GM19099 (cell line): ENCODE measurements around the gene SLC23A2.

ENCODE experiments used
- POLR2A ChIP-seq: IDR thresholded peaks from 3 replicates; pipeline ENCODE4 v1.6.1; 2011; ENCODE audit warnings: low read depth; ENCODE audit not compliant: insufficient read length; ENCODE audit errors: extremely low read depth

Gene SLC23A2

DNA sequence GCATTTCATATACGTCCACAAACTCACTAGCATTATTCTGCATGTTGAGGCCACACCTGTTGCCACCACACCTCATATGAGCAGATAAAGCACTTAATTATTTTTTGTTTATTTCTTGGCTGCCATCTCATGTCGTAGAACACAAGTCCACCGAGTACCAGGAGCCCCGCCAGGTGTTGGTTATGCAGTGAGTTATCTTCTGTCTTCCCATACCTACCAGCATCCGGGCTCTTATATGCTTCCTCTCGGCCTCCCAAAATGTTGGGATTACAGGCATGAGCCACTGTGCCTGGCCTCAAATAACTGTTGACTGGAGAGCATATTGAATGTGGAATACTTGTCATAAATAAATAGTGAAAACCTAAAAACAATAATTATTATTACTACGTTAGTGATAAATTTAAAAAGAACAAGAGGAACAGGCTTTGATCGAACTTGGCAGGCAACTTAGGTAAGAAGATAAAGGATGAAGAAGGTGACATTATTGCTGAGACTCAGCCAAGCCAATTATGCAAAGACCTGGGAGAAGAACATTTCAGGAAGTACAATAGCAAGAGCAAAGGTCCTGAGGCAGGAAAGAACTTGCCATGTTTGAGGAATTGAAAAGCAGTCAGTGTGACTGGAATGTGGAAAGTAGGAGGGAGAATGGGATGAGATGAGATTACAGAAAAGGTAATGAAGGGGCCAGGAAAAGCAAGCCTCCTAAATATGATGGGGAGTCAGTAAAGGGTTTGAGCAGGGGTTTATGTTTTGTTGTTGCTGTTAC is 12.6 kb upstream of the SLC23A2 start:
- no peak for TF ChIP-seq POLR2A

GRCh38 chr20:5008759-5009158 is 7.4 kb upstream of the SLC23A2 start:
- TF ChIP-seq POLR2A = no peak

- no peak for TF ChIP-seq POLR2A
Measured at GRCh38 chr20:5005326-5005725, 4.0 kb upstream of the SLC23A2 start.

DNA sequence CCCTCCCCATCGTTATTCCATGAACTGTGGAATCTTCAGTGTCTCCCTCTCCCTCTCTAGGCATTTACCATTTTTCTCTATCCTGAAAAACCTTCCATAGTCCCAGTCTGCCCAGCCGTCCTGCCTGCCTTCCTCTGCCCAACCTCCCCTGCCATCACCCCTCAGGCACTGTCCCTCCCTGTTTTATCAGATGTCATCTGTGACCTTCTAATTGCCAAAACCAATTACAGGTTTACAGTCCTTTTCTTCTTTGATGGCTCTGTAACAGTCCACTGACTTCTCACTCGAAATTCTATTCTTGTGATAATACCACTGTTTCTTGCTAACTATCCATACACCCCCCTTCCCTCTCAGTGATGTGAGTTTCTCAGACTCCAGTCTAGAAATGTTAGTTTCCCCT is 2.3 kb upstream of the SLC23A2 start:
- TF ChIP-seq POLR2A = no peak

DNA sequence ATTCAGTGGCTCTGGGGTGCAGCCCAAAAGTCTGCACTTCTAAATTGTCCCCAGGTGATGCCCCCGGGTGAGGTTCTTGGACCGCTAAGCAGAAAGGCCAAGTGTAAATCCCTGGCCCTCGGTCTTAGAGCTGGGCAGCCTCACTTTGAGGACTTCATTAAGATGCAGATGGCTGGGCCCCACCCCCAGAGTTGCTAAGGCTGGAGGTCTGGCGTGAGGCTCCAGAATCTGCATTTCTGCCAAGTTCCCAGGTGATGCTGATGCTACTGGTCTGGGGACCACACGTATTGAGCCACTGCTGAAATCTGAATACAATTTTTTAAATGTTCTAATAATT is 735 bp upstream of the SLC23A2 start:
- no peak for TF ChIP-seq POLR2A

DNA sequence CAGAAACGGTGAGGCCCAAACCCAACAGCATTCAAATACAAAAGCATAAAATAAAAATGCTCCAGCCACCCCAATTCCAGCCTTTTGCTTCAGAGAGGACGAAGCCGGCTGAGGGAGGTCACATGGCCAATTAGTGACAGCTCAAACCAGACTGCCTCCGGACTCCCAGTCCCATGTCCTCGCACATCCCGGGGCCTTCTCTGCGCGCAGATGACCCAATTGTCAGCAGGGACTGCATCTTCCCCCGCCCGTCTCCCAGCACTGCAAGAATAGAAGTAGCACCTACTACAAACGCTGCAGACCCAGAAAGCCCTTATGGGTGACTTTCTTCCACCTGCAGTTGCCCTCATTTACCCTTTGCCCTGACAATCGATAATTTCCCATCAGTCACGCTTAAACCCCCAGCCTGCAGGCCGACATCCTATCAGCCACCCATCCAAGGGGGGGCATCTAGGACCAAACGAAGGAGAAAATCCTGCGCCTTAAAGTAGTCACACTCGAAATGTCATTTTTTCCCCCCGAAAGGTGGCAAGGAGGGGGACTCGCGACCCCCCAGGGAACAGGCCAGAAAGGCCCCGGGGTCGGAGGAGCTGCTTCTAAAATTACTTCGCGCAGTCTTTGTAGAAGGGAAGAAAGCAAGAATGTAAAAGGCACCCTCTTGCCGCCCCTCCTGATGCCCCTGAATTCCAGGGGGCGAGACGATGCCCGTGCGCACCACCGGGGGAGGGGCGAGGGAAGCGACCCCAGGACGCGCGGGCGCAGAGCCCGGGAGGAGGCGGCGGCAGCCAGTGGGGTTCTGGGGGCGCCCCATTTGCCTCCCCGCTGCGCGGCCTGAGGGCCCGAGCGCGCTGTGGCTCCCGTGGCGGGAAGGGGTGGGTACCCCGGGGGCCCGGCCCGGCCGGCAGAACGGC is 792 bp downstream of the SLC23A2 start:
- no peak for TF ChIP-seq POLR2A

GRCh38 chr20:4999788-5000187 is 1.5 kb downstream of the SLC23A2 start:
- no peak for TF ChIP-seq POLR2A

GRCh38 chr20:4998160-4998651 is 3.1 kb downstream of the SLC23A2 start:
- no peak for TF ChIP-seq POLR2A

GRCh38 chr20:4997222-4997621 is 4.1 kb downstream of the SLC23A2 start:
- no peak for TF ChIP-seq POLR2A

- no peak for TF ChIP-seq POLR2A
Measured at GRCh38 chr20:4989570-4989969, 11.7 kb downstream of the SLC23A2 start.

DNA sequence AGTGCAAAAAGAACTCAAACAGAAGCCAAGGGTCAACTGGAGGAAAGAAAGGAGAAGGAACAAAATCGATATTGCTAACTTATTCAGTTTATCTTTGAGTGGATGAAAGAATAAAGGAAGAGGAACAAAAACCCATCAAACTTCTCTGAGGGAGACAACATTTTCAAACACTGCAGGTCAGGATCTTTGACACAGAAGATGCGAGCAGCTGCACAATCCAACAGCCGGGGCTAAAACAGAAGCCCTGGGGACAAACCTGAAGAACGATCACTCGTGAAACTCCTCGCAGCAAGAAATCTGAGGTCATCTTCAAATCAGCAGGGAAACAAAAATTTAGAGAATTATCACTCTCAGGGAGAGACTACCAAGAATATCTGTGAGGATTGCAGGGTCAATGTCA is 14.2 kb downstream of the SLC23A2 start:
- no peak for TF ChIP-seq POLR2A

DNA sequence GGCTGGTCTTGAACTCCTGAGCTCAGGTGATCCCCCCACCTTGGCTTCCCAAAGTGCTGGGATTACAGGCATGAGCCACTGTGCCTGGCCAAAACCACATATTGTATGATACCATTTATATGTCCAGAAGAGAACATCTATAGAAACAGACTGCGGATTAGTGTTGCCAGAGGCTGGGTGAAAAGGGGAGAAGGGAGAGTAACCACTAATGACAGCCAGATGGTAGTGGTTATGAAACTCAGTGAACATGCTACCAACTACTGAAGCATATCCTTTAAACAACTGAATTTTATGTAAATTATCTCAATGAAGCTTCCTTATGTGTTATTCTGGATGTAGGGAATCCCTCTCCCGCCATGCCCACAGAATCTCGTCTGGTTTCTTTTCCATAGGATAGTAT is 15.7 kb downstream of the SLC23A2 start:
- TF ChIP-seq POLR2A = no peak

- TF ChIP-seq POLR2A = no peak
Measured at GRCh38 chr20:4982281-4982680, 19.0 kb downstream of the SLC23A2 start.

DNA sequence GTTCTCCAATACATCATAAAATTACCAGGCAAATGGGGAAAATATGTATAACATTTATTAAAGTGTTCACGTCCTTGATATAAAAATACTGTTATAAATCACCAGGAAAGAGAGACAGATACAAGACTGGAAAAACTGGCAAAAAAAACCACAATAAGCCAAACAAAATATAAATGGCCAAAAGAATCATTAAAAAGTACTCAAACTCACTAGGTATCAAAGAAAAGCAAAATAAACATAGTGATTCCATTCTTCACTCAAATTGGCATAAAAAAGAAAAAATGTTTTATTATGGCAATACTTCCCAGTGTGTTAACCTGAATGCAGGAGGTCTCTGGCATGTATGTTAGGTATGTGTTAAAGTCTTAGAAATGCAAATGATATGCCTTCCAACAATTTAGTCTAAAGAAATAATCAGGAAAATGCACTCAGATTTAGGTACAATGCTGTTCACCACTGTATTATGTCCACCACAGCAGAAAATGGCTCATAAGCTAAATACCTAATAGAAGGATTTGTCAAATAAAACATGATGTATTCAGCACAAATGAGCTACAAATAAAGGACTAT is 21.4 kb downstream of the SLC23A2 start:
- no peak for TF ChIP-seq POLR2A

GRCh38 chr20:4978050-4978918 is 23.0 kb downstream of the SLC23A2 start:
- no peak for TF ChIP-seq POLR2A
